HepG2 (cell line): ENCODE measurements around the gene RPE. TPM values are rescaled to one million over a fixed set of nuclear protein-coding genes. Genes with fewer than 3 reads are reported as not detected.

ENCODE experiments used
- ATF7-NPFF ChIP-seq: sonication (generic); formaldehyde crosslinking; IDR thresholded peaks from 2 replicates; pipeline ENCODE4 v1.8.1; 2023; ENCODE audit warnings: mild to moderate bottlenecking, low read depth, missing genetic modification reagents, moderate library complexity
- CHD4 ChIP-seq: fragments of 200-600 bp; sonication (generic); IDR thresholded peaks from 2 replicates; pipeline ENCODE4 v1.7.0; 2017; ENCODE audit warnings: mild to moderate bottlenecking, low read length, borderline replicate concordance
- RARA ChIP-seq: IDR thresholded peaks from 2 replicates; pipeline ENCODE4 v1.6.1; 2016; ENCODE audit warnings: missing genetic modification reagents, missing compliant biosample characterization
- SMARCC2 ChIP-seq: fragments of 450-650 bp; IDR thresholded peaks from 2 replicates; pipeline ENCODE4 v1.6.1; 2017; ENCODE audit warnings: antibody characterized with exemption, mild to moderate bottlenecking
- SP4 ChIP-seq: sonication (generic); formaldehyde crosslinking; IDR thresholded peaks from 2 replicates; pipeline ENCODE4 v1.8.1; 2023; ENCODE audit warnings: mild to moderate bottlenecking, missing genetic modification reagents
- SRY ChIP-seq: sonication (generic); formaldehyde crosslinking; IDR thresholded peaks from 2 replicates; pipeline ENCODE4 v1.8.0; 2022; ENCODE audit warnings: mild to moderate bottlenecking, missing genetic modification reagents
- YY1 ChIP-seq: IDR thresholded peaks from 2 replicates; pipeline ENCODE4 v1.6.1; 2011; ENCODE audit warnings: low read length, low read depth, moderate library complexity, mild to moderate bottlenecking; ENCODE audit not compliant: insufficient read depth, insufficient replicate concordance
- ZNF530 ChIP-seq: sonication (generic); formaldehyde crosslinking; IDR thresholded peaks from 2 replicates; pipeline ENCODE4 v1.5.0; 2020; ENCODE audit warnings: low read depth, mild to moderate bottlenecking, missing genetic modification reagents
- polyA plus RNA-seq, 8 experiments: library from polyadenylated mRNA; depleted of rRNA in 3 of 8; stranded (reverse) in 7 of 8; unstranded in 1 of 8; fragments of >200 nt; fragmentation: Illumina TruSeq in 4 of 8; extraction: Trizol in 4 of 8; gene quantifications; 2 replicates each; pipeline versions ENCODE4 v1.2.1 to v1.2.3, GENCODE V29; 2011 to 2016; ENCODE audit warnings: low read depth in 4 of 8, missing spikeins in 1 of 8, mixed read lengths in 1 of 8; ENCODE audit not compliant: insufficient read depth in 1 of 8
- total RNA-seq, 5 experiments: library from RNA; depleted of rRNA; stranded (reverse); fragments of >200 nt; fragmentation: Illumina TruSeq; extraction: Trizol; gene quantifications; 2 replicates each; pipeline ENCODE4 v1.2.3, GENCODE V29; 2016; ENCODE audit warnings: low read depth in 1 of 5
- TF ChIP-seq, protein P1 (sequence below): sonication (generic); formaldehyde crosslinking; IDR thresholded peaks from 2 replicates; pipeline ENCODE4 v1.4.0; 2020; ENCODE audit warnings: mild to moderate bottlenecking, missing genetic modification reagents, borderline replicate concordance
- TF ChIP-seq, protein P2 (sequence below): sonication (generic); formaldehyde crosslinking; IDR thresholded peaks from 2 replicates; pipeline ENCODE4 v1.4.0; 2020; ENCODE audit warnings: missing genetic modification reagents
- TF ChIP-seq, protein P3 (sequence below): sonication (generic); formaldehyde crosslinking; IDR thresholded peaks from 2 replicates; pipeline ENCODE4 v1.4.0; 2020; ENCODE audit warnings: missing genetic modification reagents
- TF ChIP-seq, protein P4 (sequence below): sonication (generic); formaldehyde crosslinking; IDR thresholded peaks from 2 replicates; pipeline ENCODE4 v1.4.0; 2020; ENCODE audit warnings: mild to moderate bottlenecking, missing genetic modification reagents
- TF ChIP-seq, protein P5 (sequence below): IDR thresholded peaks from 2 replicates; pipeline ENCODE4 v1.6.1; 2016; ENCODE audit warnings: mild to moderate bottlenecking, missing biosample characterization, missing genetic modification reagents
- TF ChIP-seq, protein P6 (sequence below): sonication (generic); formaldehyde crosslinking; IDR thresholded peaks from 2 replicates; pipeline ENCODE4 v1.8.0; 2022; ENCODE audit warnings: mild to moderate bottlenecking, missing genetic modification reagents, moderate library complexity

The RPE gene
- total and polyA plus RNA-seq, 2 of the 13 experiments (the other 11 are each of a cell fraction or from before 2014, with no cell fraction given) = 72.3 to 107 TPM

DNA sequence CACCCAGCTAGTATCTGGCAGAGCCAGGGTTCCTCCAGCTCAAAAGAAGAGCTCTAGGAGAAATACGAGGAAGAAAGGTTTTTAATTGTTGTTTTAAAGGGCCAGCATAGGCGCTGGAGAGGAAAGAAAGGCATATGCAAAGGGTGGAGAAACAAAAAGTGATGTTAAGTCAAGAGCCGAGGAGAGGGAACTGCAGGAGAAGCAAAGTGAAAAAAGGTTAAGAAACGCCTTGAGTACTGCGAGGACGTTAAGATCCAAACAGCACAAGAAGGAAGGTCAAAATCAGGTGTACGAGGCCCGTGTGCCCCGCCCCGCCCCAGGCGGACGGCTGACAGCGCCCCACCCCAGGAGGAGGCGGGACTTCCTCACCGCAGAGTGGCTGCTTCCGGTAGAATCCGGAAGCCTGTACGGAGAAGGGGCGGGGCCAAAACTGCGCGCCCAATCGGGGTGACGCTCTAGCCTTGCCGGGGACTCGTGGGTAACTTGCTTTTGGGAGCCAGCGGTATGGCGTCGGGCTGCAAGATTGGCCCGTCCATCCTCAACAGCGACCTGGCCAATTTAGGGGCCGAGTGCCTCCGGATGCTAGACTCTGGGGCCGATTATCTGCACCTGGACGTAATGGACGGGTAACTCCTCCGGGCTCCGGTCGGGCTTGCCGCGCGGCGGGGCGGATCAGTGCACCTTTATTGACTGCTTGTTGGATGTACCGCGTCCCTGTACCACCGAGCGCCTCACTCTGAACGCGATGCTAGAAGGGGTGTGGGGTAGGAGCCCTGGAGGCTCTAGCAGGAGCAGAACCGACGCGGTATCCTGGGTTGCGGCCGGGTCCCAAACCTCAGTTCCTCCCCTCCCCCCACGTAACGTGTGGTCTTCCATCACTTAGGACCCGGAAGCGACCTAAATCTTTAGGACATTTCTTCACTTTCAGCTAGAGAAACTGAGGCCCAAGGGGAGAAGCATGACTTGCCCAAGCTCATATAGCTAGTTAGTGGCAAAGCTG lies at the start of gene RPE (continued):
- TF ChIP-seq, protein P1, sequence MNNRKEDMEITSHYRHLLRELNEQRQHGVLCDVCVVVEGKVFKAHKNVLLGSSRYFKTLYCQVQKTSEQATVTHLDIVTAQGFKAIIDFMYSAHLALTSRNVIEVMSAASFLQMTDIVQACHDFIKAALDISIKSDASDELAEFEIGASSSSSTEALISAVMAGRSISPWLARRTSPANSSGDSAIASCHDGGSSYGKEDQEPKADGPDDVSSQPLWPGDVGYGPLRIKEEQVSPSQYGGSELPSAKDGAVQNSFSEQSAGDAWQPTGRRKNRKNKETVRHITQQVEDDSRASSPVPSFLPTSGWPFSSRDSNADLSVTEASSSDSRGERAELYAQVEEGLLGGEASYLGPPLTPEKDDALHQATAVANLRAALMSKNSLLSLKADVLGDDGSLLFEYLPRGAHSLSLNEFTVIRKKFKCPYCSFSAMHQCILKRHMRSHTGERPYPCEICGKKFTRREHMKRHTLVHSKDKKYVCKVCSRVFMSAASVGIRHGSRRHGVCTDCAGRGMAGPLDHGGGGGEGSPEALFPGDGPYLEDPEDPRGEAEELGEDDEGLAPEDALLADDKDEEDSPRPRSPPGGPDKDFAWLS (CRISPR knock-in tag) = no peak
- peak; percentile 90 for TF ChIP-seq YY1
- TF ChIP-seq SRY (CRISPR knock-in tag) = no peak
- TF ChIP-seq RARA (CRISPR knock-in tag) = 0 out of 2 replicates have a peak, but pooled peaks have one; percentile 39
- TF ChIP-seq SMARCC2 = no peak
- no peak for TF ChIP-seq CHD4
- TF ChIP-seq, protein P2, sequence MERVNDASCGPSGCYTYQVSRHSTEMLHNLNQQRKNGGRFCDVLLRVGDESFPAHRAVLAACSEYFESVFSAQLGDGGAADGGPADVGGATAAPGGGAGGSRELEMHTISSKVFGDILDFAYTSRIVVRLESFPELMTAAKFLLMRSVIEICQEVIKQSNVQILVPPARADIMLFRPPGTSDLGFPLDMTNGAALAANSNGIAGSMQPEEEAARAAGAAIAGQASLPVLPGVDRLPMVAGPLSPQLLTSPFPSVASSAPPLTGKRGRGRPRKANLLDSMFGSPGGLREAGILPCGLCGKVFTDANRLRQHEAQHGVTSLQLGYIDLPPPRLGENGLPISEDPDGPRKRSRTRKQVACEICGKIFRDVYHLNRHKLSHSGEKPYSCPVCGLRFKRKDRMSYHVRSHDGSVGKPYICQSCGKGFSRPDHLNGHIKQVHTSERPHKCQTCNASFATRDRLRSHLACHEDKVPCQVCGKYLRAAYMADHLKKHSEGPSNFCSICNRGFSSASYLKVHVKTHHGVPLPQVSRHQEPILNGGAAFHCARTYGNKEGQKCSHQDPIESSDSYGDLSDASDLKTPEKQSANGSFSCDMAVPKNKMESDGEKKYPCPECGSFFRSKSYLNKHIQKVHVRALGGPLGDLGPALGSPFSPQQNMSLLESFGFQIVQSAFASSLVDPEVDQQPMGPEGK (CRISPR knock-in tag) = peak; percentile 97
- TF ChIP-seq, protein P3, sequence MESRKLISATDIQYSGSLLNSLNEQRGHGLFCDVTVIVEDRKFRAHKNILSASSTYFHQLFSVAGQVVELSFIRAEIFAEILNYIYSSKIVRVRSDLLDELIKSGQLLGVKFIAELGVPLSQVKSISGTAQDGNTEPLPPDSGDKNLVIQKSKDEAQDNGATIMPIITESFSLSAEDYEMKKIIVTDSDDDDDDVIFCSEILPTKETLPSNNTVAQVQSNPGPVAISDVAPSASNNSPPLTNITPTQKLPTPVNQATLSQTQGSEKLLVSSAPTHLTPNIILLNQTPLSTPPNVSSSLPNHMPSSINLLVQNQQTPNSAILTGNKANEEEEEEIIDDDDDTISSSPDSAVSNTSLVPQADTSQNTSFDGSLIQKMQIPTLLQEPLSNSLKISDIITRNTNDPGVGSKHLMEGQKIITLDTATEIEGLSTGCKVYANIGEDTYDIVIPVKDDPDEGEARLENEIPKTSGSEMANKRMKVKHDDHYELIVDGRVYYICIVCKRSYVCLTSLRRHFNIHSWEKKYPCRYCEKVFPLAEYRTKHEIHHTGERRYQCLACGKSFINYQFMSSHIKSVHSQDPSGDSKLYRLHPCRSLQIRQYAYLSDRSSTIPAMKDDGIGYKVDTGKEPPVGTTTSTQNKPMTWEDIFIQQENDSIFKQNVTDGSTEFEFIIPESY (CRISPR knock-in tag) = no peak
- TF ChIP-seq ATF7-NPFF (CRISPR knock-in tag) = no peak
- TF ChIP-seq, protein P4, sequence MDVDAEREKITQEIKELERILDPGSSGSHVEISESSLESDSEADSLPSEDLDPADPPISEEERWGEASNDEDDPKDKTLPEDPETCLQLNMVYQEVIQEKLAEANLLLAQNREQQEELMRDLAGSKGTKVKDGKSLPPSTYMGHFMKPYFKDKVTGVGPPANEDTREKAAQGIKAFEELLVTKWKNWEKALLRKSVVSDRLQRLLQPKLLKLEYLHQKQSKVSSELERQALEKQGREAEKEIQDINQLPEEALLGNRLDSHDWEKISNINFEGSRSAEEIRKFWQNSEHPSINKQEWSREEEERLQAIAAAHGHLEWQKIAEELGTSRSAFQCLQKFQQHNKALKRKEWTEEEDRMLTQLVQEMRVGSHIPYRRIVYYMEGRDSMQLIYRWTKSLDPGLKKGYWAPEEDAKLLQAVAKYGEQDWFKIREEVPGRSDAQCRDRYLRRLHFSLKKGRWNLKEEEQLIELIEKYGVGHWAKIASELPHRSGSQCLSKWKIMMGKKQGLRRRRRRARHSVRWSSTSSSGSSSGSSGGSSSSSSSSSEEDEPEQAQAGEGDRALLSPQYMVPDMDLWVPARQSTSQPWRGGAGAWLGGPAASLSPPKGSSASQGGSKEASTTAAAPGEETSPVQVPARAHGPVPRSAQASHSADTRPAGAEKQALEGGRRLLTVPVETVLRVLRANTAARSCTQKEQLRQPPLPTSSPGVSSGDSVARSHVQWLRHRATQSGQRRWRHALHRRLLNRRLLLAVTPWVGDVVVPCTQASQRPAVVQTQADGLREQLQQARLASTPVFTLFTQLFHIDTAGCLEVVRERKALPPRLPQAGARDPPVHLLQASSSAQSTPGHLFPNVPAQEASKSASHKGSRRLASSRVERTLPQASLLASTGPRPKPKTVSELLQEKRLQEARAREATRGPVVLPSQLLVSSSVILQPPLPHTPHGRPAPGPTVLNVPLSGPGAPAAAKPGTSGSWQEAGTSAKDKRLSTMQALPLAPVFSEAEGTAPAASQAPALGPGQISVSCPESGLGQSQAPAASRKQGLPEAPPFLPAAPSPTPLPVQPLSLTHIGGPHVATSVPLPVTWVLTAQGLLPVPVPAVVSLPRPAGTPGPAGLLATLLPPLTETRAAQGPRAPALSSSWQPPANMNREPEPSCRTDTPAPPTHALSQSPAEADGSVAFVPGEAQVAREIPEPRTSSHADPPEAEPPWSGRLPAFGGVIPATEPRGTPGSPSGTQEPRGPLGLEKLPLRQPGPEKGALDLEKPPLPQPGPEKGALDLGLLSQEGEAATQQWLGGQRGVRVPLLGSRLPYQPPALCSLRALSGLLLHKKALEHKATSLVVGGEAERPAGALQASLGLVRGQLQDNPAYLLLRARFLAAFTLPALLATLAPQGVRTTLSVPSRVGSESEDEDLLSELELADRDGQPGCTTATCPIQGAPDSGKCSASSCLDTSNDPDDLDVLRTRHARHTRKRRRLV (CRISPR knock-in tag) = no peak; the same call in 1 of the 2 replicates
- TF ChIP-seq SP4 (CRISPR knock-in tag) = peak; percentile 84
- TF ChIP-seq, protein P5, sequence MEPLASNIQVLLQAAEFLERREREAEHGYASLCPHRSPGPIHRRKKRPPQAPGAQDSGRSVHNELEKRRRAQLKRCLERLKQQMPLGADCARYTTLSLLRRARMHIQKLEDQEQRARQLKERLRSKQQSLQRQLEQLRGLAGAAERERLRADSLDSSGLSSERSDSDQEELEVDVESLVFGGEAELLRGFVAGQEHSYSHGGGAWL (CRISPR knock-in tag) = peak; percentile 69; the same call in 1 of the 2 replicates
- TF ChIP-seq, protein P6, sequence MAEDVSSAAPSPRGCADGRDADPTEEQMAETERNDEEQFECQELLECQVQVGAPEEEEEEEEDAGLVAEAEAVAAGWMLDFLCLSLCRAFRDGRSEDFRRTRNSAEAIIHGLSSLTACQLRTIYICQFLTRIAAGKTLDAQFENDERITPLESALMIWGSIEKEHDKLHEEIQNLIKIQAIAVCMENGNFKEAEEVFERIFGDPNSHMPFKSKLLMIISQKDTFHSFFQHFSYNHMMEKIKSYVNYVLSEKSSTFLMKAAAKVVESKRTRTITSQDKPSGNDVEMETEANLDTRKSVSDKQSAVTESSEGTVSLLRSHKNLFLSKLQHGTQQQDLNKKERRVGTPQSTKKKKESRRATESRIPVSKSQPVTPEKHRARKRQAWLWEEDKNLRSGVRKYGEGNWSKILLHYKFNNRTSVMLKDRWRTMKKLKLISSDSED = no peak
- TF ChIP-seq ZNF530 = no peak
